DND-41 (cell line): ENCODE data around the gene NEURL1.

Experiments
- CTCF ChIP-seq: IDR thresholded peaks from 2 replicates; pipeline ENCODE4 v1.5.1; 2012; ENCODE audit warnings: borderline replicate concordance, low read length, moderate library complexity, mild to moderate bottlenecking; ENCODE audit not compliant: poor library complexity, severe bottlenecking; ENCODE audit errors: extremely low read depth
- EZH2 ChIP-seq: IDR thresholded peaks from 3 replicates; pipeline ENCODE4 v1.6.1; 2012; ENCODE audit warnings: borderline replicate concordance, low read depth, mild to moderate bottlenecking, moderate library complexity, low read length, inconsistent platforms; ENCODE audit not compliant: severe bottlenecking

- TF ChIP-seq CTCF (no peak), EZH2 (no peak)
Measured at GRCh38 chr10:103609231-103610082, 116.0 kb downstream of the NEURL1 start.
